ENCODE data around the gene DGKH.

DGKH gene, protein sequence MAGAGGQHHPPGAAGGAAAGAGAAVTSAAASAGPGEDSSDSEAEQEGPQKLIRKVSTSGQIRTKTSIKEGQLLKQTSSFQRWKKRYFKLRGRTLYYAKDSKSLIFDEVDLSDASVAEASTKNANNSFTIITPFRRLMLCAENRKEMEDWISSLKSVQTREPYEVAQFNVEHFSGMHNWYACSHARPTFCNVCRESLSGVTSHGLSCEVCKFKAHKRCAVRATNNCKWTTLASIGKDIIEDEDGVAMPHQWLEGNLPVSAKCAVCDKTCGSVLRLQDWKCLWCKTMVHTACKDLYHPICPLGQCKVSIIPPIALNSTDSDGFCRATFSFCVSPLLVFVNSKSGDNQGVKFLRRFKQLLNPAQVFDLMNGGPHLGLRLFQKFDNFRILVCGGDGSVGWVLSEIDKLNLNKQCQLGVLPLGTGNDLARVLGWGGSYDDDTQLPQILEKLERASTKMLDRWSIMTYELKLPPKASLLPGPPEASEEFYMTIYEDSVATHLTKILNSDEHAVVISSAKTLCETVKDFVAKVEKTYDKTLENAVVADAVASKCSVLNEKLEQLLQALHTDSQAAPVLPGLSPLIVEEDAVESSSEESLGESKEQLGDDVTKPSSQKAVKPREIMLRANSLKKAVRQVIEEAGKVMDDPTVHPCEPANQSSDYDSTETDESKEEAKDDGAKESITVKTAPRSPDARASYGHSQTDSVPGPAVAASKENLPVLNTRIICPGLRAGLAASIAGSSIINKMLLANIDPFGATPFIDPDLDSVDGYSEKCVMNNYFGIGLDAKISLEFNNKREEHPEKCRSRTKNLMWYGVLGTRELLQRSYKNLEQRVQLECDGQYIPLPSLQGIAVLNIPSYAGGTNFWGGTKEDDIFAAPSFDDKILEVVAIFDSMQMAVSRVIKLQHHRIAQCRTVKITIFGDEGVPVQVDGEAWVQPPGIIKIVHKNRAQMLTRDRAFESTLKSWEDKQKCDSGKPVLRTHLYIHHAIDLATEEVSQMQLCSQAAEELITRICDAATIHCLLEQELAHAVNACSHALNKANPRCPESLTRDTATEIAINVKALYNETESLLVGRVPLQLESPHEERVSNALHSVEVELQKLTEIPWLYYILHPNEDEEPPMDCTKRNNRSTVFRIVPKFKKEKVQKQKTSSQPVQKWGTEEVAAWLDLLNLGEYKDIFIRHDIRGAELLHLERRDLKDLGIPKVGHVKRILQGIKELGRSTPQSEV

DNA sequence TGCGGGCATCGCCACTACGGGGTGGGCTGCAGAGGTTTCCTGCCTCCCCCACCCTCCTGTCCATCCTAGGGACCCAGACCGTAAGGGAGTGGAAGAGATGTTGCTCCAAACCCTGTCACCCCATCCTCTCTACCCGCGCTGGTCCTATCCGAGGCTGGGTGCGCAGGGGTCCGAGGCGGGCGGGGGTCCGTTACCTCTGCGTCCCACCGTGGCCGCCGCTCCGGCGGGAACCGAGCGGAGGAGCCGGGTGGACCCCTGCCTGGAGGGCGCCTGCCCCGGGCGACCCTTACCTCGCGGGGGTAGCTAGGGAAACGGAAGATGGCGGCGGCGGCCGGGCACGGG lies at the start of gene DGKH:
Gene DGKH, plus strand, starts transcription at position 307 of the 342 bp plus-strand sequence. CDS start 126 bp downstream, outside the sequence.
- DNase-seq: no peak

DNA sequence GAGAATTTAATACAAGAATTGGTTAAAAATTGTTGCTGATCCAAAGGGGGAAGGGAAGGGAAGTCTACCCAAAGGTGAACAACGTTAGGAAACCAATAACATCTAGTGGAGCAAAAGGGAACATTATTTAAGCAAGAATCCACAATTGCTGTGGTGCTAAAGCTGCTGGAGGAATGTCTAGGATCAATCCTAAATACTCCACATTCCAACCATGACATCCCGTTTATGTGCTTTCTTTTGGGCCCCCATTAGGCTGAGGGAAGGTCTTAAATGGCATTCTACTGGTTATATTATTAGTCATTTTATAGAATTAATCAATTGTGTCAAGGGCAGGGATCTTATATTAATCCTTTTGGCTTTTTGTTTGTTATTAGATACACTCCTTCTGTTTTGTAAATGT lies 47.6 kb upstream of the DGKH start:
- DNase-seq: no peak

DNA sequence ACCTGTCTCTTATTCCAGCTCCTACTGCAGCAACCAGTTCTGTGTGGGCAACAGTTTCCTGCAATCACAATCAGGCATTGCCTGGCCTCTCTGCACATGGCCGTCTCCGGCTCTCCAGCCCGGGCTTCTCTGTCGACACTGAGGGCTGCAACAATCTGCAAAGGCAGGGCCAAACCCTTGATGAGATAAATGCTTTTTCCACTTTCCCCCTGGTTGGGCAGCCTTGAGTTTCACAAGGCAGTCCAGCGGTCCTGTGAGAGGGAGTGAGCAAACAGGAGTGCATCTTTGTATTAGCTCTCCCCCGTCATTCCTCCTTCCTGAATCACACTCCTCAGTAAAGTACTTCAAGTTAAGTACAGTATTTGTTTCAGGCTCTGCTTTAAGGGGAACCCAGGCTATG lies 46.9 kb upstream of the DGKH start:
- DNase-seq: no peak

DNA sequence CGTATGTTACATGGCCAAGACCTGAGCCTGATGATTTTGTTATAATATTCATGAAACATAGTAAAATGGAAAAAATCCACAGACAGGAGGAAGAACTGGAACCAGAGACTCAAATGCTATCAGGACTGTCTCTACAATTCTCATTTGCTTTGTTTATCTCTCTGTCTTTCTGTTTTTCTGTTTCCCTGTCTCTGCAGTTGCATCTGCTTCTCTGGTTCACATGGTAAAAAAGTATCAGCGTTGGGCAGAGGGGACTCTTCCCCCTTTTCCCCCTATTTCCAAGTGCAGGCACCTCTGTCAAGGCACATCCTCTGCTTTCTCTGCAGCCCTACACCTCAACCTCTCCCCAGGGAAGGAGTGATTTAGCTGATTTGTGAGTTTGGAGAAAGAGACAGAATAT lies 46.4 kb upstream of the DGKH start:
- DNase-seq: no peak

DNA sequence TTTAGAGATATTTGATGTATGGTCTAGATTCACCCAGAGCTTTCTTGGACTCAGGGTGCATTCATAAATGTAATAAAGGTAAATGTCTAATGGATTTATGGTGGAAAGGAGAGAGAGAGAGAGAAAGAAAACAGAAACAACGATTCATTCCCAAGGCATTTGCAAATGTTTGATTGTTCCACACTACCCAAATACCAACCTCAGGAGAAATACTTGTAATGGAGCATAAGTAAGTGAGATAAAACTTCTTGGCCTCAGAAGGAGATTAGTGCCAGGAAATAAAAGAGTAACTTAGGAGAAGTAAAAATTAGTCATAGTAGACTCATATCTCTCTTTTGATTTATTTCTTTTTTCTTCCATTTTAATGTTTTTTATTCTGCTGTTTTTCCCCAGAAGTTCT lies 40.6 kb upstream of the DGKH start:
- DNase-seq: no peak

DNA sequence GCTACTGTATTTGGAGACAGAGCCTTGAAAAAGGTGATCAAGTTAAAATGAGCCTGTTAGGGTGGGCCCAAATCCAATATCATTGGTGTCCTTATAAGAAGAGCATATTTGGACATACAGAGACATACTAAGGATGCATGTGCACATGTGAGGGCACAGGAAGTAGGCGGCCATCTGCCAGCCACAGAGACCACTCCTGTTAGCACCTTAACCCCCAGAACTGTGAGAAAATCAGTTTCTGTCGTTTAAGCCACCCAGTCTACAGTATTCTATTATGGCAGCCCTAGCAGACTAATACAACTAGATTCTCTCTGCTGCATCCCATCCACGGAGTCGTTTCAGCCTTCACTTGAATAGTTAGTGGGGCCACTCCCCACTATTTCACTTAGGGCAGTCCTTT lies 39.4 kb upstream of the DGKH start:
- no peak for DNase-seq

DNA sequence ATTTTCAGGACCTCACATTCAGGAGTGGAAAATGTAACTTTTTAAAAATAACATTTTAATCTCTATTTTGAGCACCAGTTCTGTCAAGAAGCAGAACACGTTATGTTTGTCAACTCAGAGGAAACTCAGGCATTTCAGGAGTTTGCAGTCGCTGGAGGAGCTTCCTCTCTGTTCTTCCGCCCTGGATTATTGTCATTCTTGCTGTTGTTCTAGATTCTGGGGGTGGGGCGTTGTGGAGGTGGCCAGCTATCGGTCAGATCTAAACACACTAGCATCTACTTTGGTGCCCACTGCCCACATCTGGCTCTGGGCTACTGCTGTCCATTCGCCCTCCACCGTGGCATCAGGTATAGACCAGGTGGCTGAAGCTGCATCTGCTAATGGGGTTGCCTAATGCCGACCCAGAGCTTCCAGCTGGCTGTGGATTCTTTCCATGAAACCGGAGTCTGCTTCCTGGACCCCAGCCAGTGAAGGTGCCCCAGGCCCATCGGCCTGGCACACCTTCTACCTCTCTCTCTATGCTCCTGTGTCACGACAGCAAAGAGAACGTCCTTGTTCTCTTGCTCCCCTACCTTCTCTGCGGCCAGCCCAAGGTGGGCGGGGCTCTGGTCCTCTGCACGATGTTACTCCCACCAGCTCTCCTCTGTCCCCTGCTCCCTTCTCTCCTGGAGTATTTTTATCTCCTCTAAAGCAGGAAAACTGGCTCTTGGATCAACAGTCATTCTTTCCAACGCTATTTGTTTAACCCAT lies 36.7 kb upstream of the DGKH start:
- DNase-seq: no peak

DNA sequence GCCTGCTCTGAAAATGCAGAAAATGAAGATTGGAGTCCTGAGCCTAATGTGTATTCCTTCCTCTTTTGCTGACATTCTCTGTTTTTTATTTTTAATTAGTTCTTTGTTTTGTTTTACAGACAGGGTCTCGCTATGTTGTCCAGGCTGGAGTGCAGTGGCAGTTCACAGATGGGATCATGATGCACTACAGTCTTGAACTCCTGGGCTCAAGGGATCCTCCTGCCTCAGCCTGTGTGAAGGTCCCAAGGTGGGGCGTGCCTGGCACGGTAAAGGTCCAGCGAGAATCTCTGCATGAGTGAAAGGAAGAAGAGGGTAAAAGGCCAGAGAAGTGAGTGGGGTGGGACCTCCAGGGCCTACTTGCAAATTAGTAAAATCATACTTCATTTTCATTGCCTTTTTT lies 34.3 kb upstream of the DGKH start:
- DNase-seq: no peak

DNA sequence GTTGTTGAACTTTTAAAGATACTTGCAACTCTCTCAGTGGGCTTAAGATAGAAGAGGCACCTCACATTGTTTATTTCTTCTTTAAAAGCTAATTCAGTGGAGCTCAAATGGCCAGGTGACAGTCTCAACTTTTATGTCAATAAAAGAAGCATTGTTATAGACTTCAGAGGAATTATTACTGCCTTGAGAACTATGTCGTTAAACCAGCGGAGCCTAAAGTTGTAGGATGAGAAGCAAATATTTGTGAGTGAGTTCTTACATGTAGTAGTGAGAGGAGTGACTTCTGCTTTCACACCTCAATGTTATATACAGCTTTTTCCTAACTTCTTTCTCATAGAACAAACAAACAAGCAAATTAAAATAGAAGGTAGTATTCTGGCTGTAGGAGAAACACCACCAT lies 31.2 kb upstream of the DGKH start:
- no peak for DNase-seq

DNA sequence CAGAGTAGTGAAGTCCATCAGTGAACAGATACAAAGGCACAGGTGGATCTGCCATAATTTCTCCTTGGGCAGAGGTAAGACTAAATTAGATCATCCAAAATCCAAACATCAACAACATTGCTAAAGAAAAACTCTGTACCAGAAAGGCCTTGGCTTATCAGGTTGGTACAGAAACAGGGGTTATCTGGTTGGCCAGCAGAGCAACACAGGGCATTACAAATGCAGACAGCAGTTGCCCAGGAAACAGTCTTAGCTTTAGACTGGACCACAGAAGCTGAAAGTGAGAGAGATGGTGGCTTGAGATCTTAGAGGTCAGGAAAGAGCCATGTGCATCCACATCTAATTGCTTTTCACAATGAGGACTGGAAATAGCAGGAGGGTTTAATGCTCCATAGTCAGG lies 26.6 kb upstream of the DGKH start:
- DNase-seq: no peak

DNA sequence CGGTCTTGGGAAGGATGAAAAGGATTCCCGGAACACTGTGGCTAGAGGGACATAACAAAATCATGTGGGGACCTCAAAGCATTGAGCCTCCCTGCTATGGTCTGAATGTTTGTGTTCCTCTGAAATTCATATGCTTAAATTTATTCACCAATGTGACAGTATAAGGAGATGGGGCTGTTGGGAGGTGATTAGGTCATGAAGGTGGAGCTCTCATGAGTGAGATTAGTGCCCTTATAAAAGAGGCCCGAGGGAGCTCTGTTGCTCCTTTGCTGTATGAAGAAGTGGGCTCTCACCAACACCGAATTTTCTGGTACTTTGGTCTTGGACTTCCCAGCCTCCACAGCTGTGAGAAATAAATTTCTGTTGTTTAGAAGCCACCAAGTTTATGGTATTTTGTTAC lies 26.1 kb upstream of the DGKH start:
- DNase-seq: no peak

DNA sequence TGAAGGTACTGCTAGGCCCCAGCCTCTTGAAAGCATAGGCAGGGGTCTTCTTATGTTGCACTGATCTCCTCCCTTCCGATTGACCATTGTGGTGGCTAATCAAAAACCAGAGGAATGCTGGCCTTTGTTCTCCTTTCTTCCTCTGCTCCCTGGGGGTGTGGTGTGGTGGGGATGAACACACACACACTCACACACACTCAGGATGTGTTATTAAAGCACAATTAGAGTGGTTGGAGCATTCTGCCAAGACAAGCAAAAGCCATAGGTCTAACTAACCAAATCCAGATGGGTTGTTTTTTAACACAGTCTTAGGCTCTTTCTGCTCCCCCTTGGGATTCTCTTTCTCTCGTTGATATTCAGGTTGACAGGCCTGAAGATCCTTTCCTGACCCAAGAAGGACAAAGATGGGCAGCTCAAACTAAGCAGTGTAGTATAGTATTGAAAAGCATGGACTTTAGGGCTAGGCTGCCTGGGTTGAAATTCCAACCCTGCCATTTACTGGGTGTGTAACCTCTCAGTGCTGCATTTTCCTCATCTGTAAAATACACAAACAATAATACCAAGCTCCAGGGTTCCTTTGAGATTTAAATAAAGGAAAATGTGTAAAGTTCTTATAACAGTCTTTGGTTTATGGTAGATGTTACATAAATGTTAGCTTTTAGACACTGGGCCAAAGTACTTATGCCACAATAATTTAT lies 25.5 kb upstream of the DGKH start:
- DNase-seq: no peak

DNA sequence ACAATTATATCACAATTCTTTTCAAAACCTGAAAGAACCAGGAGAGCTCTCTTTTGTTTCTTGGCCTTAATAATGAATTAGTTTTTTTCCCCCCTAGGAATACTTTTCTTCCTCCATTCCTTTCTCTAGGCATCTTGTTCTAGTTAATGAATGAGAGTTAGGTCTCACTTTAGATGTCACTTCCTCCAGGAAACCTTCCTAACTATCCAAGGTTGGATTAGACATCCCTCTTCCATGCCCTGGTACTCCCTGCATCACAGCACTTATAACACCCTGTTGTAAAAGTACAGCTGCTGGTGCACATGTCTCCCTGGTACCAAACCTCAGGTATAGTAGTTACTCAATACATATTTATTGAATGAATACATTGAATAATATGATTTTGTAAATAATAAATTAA lies 21.2 kb upstream of the DGKH start:
- DNase-seq: no peak

DNA sequence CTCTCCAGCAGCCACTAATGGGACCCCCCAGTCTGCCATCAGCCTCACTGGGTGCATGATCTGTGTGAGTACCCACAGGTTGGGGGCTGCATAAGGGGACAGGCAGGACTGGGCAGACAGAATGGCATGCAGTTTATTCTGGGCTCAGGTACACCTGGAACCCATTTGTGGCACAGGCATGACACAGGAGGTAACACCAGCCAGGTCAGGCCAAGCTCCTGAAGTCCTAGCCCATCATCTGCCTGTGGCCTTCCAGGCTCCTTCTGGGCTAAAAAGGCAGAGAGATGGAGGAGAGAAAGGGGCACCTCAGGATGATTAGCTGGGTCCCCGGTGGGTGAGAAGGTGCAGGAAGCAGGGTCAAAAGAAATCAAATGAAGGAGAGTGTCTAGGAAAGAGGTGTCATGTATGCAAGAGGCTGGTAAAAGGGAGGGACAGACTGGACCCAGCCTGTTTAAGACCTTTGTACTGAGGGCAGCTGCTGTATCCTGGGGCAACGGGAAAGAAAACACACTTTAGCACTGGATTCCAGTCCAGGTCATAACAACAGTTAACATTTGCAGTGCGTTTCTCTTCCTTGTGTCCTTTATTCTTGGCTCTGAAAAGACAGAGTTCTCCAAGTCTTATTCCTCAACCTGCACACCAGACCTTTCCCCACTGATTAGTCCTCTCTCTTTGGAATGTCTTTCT lies 20.2 kb upstream of the DGKH start:
- DNase-seq: no peak

DNA sequence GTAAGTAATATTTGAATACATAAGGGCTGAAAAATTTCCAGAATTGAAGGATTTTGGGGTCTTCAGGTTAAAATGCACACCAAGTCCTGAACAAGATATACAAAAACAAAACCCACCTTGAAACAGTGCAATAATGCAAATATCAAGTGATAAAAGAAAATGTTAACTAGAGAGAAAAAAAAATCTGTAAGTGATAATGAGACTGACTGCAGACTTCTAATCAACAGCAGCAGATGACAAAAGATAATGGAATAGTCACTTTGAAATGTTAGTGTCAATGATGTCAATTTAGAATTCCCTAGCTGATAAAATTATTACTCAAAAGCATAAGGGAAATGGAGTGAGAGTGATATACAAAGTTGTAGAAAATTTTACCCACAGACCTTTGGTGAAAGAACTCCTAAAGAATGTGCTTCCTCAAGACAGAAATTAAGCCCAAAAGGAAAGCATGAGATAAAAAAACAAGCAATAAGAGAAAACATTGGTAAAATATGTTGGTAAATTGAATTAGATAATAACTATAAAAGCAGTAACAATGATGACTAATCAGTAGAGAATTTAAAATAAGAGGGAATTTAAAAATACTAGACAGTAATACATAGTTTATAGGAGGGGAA lies 12.4 kb upstream of the DGKH start:
- no peak for DNase-seq

DNA sequence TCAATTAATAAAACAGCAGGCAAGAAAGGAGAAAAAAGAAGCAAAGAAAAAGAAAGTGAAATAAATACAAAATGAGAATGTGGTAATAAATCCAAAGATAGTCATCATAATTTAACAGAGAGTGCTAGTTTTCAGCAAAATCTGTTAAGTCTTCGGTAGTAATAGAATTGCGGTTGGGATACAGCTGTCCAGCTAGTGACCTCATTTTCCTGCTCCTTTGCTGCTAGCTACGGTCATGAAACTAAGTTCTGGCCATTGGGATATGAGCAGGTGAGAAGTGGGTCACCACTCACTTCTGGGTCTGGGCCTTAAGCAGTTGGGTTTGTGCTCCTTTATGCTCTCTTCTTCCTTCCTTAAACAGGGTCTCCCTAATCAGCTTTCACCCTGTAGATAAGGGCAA lies 11.7 kb upstream of the DGKH start:
- DNase-seq: no peak

DNA sequence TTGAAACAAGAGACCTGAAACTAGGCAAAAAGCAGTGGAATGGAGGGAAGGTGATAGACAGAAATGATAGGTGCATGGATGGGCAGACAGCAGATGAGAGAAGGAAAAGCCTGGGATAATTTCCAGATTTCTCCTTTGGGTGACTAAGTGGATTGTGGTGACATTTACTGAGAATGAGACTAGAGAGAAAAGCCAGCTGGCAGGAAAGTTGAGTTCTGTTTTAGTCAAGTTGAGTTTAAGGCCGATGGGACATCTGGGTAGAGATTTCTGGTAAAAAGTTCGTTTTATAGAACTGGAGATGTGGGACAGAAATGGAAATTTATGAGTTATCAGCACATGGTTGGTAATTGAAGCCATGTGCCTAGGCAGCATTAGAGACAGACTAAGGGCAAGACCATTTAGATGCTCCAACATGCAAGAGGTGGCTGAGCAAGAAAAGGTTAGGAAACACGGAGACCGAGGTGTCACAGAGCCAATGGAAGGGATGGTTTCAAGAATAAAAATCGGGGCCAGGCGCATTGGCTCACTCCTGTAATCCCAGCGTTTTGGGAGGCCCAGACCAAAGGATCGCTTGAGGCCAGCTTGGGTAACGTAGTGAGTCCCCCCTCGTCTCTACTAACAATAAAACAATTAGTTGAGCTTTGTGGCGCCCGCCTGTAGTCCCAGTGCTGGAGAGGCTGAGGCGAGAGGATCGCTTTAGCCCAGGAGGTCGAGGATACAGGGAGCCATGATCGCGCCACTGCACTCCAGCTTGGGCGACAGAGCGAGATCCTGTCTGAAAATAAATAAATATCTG lies 9.6 kb upstream of the DGKH start:
- DNase-seq: no peak

DNA sequence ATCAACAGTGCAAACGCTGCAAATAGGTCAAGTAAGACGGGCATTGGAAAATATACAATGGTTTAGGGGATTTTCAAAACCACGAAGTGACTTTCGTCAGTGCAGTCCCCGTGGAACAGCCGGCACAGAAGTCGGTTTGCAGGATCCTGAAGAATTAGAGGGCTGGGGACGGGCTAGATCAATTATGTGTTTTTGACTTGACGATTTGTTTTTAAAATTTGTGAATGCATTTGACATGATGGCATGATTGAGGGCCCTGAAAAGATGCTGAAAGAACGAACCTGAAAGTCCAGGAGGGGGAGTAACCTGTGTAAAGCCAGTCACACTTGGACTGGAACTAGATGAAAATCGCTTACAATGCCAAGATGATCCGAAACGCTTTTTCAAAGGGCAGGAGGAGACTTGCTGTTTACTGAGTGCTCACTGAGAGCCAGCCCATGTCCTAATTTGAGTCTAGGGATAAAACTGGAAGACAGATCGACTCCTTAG lies 8.9 kb upstream of the DGKH start:
- DNase-seq: no peak

DNA sequence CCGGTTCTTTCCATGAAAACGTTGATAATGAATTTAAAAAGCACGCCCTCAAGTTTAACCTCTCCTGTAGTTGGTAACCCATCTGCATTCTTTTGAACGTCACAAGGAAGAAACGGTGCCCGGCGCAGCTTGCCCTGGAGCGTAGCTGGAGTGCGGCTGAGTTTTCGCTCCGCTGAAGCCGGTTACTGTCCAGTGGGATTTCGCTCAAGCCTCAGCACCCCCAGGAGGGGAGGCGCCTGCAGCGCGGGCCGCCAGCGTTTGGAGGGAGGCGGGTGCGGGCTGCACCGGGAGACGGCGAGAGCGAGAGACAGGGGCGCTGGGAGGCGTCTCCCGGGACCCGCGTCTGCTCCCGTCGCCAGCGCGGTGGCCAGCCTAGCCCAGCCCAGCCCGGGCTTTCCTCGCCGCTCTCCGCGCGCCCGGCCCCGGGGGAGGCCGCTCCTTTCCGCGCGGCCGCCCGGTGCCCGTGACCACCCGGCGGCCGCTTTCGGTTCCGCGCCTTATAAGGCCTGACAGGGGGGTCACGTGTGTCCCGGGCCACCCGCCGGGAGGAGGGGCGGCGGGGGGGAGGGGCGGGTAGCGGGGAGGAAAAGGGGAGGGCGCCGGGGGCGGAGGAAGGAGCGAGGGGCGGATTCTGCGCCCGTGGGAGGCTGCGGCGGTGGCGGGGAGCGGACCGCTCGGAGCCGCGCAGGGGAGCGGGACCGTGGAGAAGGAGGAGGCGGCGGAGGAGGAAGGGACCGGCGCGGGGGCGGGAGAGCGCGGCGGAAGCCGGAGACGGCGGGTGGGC lies 8.3 kb upstream of the DGKH start:
- DNase-seq: no peak

DNA sequence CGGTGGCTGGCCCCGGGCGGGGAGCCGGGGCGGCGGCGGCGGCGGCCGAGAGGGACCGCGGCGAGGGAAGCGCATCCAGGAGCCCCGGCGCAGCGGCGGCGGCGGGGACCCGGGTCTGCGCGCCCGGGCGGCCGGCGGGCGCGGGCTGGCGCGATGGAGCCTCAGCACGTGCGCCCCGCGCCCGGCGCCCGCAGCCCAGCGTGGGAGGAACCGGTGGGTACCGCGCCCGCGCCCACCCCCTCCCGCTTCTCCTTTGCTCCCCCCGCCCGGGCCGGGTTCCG lies 7.8 kb upstream of the DGKH start:
- DNase-seq: no peak
